K562 (cell line): ENCODE data around the gene F12. TPM values are rescaled to one million over a fixed set of nuclear protein-coding genes. Genes with fewer than 3 reads are reported as not detected.

Experiments
- C11orf30 ChIP-seq: fragments of 450-650 bp; IDR thresholded peaks from 2 replicates; pipeline ENCODE4 v1.6.1; 2016; ENCODE audit warnings: low read depth, mild to moderate bottlenecking
- HDGF ChIP-seq: fragments of 450-650 bp; IDR thresholded peaks from 2 replicates; pipeline ENCODE4 v1.6.1; 2016
- KAT2B ChIP-seq: IDR thresholded peaks from one replicate; pipeline ENCODE4 v1.6.1; 2012; ENCODE audit warnings: low read depth, mild to moderate bottlenecking, control low read depth, inconsistent platforms, low read length, moderate library complexity
- NR3C1 ChIP-seq: sonication (generic); formaldehyde crosslinking; IDR thresholded peaks from 2 replicates; pipeline ENCODE4 v1.8.1; 2022; ENCODE audit warnings: missing genetic modification reagents
- PCBP2 ChIP-seq: fragments of 200-400 bp; formaldehyde crosslinking; IDR thresholded peaks from 2 replicates; pipeline ENCODE4 v1.6.1; 2018; ENCODE audit warnings: low read length, low read depth, mild to moderate bottlenecking, moderate library complexity; ENCODE audit not compliant: poor library complexity, severe bottlenecking
- RBM39 ChIP-seq: fragments of 200-400 bp; formaldehyde crosslinking; optimal IDR thresholded peaks from 2 replicates; pipeline ENCODE3; 2018; ENCODE audit warnings: low read depth, low read length
- SMAD2 ChIP-seq: fragments of 150-350 bp; IDR thresholded peaks from 2 replicates; pipeline ENCODE4 v1.6.1; 2014; ENCODE audit warnings: low read depth, mild to moderate bottlenecking, low read length
- SP2 ChIP-seq: IDR thresholded peaks from 2 replicates; pipeline ENCODE4 v1.6.1; 2011; ENCODE audit warnings: mild to moderate bottlenecking, low read depth, low read length, moderate library complexity; ENCODE audit not compliant: poor library complexity, severe bottlenecking; ENCODE audit errors: extremely low read depth
- ZKSCAN1 ChIP-seq: fragments of 150-350 bp; IDR thresholded peaks from 2 replicates; pipeline ENCODE4 v1.6.1; 2016; ENCODE audit warnings: low read depth, low read length
- ZNF239 ChIP-seq: fragments of 250-450 bp; sonication (Bioruptor Pico); IDR thresholded peaks from 2 replicates; pipeline ENCODE4 v1.4.0; 2020; ENCODE audit warnings: mild to moderate bottlenecking
- ZNF324 ChIP-seq: fragments of 250-450 bp; sonication (Bioruptor Pico); IDR thresholded peaks from 2 replicates; pipeline ENCODE4 v1.4.0; 2020; ENCODE audit warnings: mild to moderate bottlenecking
- ZNF79 ChIP-seq: fragments of 250-450 bp; sonication (Bioruptor Pico); IDR thresholded peaks from 2 replicates; pipeline ENCODE4 v1.4.0; 2020; ENCODE audit warnings: low read depth, mild to moderate bottlenecking, moderate library complexity
- ZNF830 ChIP-seq: fragments of 250-450 bp; sonication (Bioruptor Pico); IDR thresholded peaks from 2 replicates; pipeline ENCODE4 v1.5.0; 2021; ENCODE audit warnings: mild to moderate bottlenecking
- polyA plus RNA-seq, 8 experiments: library from polyadenylated mRNA; depleted of rRNA in 4 of 8; stranded (reverse) in 5 of 8; unstranded in 3 of 8; fragments of >200 nt; fragmentation: Nextera tagmentation in 2 of 8; fragmentation: Illumina TruSeq in 1 of 8; extraction: Ambion mirVana in 2 of 8; extraction: Trizol in 1 of 8; gene quantifications; 2 replicates each; pipeline versions ENCODE4 v1.2.1 to v1.2.3, GENCODE V29; 2011 to 2014; ENCODE audit warnings: inconsistent platforms in 1 of 8, missing spikeins in 1 of 8
- total RNA-seq, 7 experiments: library from RNA; depleted of rRNA in 6 of 7; stranded (reverse); fragments of >200 nt in 6 of 7; fragmentation: Illumina TruSeq in 2 of 7; extraction: Trizol in 2 of 7; gene quantifications; 2 replicates each; pipeline versions ENCODE4 v1.2.1 to v1.2.3, GENCODE V29; 2011 to 2021; ENCODE audit warnings: low replicate concordance in 1 of 7
- TF ChIP-seq, protein P1 (sequence below): fragments of 450-650 bp; IDR thresholded peaks from 2 replicates; pipeline ENCODE4 v1.6.1; 2014; ENCODE audit warnings: low read depth, mild to moderate bottlenecking, moderate library complexity, borderline replicate concordance
- TF ChIP-seq, protein P2 (sequence below): fragments of 450-650 bp; formaldehyde crosslinking; IDR thresholded peaks from 2 replicates; pipeline ENCODE4 v1.4.0; 2020; ENCODE audit warnings: mild to moderate bottlenecking, mixed read lengths
- TF ChIP-seq, protein P3 (sequence below), 2 experiments: fragments of 450-650 bp; formaldehyde crosslinking in 1 of 2; IDR thresholded peaks; 2 replicates each; pipeline versions ENCODE4 v1.4.0 to v1.6.1; 2014 to 2020; ENCODE audit warnings: mild to moderate bottlenecking in 2 of 2, borderline replicate concordance in 1 of 2, low read depth in 1 of 2

Gene F12
- total and polyA plus RNA-seq, 9 of the 15 experiments (the other 6 are each of a cell fraction or from before 2014, with no cell fraction given): 0.59 to 18.3 (median 3.6) TPM

DNA sequence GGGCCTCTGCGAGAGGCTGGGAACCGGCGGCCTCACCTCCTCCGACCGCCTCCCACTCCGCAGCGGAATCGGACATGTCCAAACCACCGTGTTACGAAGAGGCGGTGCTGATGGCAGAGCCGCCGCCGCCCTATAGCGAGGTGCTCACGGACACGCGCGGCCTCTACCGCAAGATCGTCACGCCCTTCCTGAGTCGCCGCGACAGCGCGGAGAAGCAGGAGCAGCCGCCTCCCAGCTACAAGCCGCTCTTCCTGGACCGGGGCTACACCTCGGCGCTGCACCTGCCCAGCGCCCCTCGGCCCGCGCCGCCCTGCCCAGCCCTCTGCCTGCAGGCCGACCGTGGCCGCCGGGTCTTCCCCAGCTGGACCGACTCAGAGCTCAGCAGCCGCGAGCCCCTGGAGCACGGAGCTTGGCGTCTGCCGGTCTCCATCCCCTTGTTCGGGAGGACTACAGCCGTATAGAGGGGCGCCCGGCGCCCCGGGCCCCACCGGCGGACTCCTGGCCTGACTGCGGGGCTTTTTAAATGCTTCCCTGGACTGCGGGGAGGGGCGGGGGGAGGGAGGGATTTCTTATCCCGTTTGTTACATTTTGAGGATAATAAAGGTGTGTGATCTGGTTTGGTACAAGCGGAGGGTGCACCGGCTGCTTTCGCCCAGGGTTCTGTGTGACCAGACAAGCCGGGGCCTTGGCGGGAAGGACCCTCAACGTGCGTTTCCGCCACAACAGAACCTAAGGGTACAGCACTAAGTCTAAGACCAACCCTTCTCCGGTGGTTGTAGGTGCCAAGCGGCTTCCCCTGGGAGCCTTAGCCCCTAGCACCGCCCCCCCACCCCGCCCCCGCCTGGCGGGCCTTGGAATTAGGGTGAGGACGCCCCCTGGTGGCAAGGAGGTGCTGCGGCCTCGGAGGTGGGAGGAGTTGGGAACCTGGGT, 46.6 kb upstream of the F12 start (continued):
- TF ChIP-seq SP2: no peak
- no peak for TF ChIP-seq SMAD2
- TF ChIP-seq, protein P1, sequence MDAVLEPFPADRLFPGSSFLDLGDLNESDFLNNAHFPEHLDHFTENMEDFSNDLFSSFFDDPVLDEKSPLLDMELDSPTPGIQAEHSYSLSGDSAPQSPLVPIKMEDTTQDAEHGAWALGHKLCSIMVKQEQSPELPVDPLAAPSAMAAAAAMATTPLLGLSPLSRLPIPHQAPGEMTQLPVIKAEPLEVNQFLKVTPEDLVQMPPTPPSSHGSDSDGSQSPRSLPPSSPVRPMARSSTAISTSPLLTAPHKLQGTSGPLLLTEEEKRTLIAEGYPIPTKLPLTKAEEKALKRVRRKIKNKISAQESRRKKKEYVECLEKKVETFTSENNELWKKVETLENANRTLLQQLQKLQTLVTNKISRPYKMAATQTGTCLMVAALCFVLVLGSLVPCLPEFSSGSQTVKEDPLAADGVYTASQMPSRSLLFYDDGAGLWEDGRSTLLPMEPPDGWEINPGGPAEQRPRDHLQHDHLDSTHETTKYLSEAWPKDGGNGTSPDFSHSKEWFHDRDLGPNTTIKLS: no peak
- TF ChIP-seq, protein P2, sequence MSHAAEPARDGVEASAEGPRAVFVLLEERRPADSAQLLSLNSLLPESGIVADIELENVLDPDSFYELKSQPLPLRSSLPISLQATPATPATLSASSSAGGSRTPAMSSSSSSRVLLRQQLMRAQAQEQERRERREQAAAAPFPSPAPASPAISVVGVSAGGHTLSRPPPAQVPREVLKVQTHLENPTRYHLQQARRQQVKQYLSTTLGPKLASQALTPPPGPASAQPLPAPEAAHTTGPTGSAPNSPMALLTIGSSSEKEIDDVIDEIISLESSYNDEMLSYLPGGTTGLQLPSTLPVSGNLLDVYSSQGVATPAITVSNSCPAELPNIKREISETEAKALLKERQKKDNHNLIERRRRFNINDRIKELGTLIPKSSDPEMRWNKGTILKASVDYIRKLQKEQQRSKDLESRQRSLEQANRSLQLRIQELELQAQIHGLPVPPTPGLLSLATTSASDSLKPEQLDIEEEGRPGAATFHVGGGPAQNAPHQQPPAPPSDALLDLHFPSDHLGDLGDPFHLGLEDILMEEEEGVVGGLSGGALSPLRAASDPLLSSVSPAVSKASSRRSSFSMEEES (CRISPR knock-in tag): no peak
- no peak for TF ChIP-seq C11orf30
- TF ChIP-seq HDGF: no peak
- TF ChIP-seq ZNF239 (CRISPR knock-in tag): no peak
- peak; percentile 67 for TF ChIP-seq KAT2B
- TF ChIP-seq ZKSCAN1: 0 out of 2 replicates have a peak, but pooled peaks have one; percentile 23
- TF ChIP-seq ZNF324 (CRISPR knock-in tag): no peak
- peak; percentile 87; the same call in 1 of the 2 replicates for TF ChIP-seq ZNF830 (CRISPR knock-in tag)
- TF ChIP-seq ZNF79 (CRISPR knock-in tag): no peak
- TF ChIP-seq, protein P3, sequence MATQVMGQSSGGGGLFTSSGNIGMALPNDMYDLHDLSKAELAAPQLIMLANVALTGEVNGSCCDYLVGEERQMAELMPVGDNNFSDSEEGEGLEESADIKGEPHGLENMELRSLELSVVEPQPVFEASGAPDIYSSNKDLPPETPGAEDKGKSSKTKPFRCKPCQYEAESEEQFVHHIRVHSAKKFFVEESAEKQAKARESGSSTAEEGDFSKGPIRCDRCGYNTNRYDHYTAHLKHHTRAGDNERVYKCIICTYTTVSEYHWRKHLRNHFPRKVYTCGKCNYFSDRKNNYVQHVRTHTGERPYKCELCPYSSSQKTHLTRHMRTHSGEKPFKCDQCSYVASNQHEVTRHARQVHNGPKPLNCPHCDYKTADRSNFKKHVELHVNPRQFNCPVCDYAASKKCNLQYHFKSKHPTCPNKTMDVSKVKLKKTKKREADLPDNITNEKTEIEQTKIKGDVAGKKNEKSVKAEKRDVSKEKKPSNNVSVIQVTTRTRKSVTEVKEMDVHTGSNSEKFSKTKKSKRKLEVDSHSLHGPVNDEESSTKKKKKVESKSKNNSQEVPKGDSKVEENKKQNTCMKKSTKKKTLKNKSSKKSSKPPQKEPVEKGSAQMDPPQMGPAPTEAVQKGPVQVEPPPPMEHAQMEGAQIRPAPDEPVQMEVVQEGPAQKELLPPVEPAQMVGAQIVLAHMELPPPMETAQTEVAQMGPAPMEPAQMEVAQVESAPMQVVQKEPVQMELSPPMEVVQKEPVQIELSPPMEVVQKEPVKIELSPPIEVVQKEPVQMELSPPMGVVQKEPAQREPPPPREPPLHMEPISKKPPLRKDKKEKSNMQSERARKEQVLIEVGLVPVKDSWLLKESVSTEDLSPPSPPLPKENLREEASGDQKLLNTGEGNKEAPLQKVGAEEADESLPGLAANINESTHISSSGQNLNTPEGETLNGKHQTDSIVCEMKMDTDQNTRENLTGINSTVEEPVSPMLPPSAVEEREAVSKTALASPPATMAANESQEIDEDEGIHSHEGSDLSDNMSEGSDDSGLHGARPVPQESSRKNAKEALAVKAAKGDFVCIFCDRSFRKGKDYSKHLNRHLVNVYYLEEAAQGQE (IDR thresholded peaks at IDR 0.05; ENCODE audit: borderline replicate concordance): no peak
- TF ChIP-seq, protein P3 (CRISPR knock-in tag; IDR thresholded peaks at IDR 0.05; ENCODE audit: low read depth): no peak
- no peak for TF ChIP-seq PCBP2
- TF ChIP-seq RBM39: no peak
- TF ChIP-seq NR3C1: no peak
